GM10847 (cell line): Measurements from ENCODE around the gene ARMC9.

Source experiments
- POLR2A ChIP-seq: IDR thresholded peaks from 2 replicates; pipeline ENCODE4 v1.6.1; 2011; ENCODE audit not compliant: insufficient read length; ENCODE audit errors: extremely low read depth

The ARMC9 gene

DNA sequence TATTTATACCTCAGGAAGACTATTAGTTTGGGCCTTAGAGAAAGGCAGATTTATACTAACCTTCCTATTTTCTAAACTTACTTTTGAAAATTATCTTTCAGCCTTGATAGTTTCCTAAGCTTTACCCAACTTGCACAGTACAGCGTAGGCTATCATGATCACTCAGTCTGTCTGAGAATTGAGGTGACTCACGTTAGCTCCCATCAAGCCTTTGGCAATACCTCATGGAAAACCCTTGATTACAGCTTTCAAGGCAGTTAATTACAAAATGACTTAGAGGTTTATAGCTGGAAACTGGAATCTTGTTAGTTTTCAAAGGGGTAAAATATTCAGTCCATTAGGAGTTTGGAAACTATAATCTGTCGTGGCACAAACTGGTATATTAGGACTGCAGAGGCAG lies 26.4 kb upstream of the ARMC9 start:
- TF ChIP-seq POLR2A: no peak

- no peak for TF ChIP-seq POLR2A
Observed at GRCh38 chr2:231174211-231174651, 24.2 kb upstream of the ARMC9 start.

GRCh38 chr2:231176066-231176465 lies 22.4 kb upstream of the ARMC9 start:
- TF ChIP-seq POLR2A: no peak

DNA sequence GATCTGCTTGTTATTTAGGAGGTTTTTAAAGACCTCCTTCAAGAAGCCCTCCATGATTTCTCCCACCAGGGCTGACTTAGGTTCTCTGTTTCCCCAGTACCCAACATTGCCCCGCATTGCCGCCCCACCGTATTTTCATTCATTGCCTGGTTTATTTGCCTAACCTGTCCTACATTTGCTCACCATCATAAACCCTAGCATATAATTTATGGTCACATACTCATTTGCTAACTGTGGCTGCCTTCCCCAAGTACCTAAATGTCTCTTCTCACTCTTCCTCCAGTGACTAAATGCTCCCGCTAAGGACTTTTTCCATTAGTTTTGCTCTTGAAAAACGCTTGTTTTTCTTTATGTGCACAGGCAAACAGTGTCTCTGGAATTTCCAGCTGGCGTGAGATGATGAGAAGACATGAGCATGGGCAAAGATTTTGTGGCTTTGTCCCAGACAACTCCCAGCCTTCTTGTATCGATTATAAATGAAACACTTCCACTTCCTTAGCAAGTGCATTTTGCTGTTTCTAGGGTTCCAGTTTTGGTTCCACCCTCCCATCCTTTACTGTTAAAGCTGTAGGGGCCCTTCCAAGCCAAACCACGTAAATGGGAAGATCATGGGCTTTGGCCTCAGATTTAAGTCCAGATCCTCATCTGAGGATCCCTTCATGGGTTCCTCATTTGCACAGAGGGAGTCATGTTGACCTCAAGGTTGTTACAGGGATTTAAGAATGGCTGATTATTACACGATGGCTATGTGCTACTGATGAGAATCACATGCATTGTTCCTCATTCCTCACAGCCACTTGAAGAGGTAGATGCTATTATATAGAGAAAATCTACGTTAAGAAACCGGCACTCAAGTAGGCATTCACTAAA lies 21.0 kb upstream of the ARMC9 start:
- TF ChIP-seq POLR2A: no peak

- no peak for TF ChIP-seq POLR2A
Observed at GRCh38 chr2:231181860-231182512, 16.4 kb upstream of the ARMC9 start.

GRCh38 chr2:231182513-231182899 lies 15.9 kb upstream of the ARMC9 start:
- no peak for TF ChIP-seq POLR2A

- no peak for TF ChIP-seq POLR2A
Observed at GRCh38 chr2:231183851-231184250, 14.6 kb upstream of the ARMC9 start.

DNA sequence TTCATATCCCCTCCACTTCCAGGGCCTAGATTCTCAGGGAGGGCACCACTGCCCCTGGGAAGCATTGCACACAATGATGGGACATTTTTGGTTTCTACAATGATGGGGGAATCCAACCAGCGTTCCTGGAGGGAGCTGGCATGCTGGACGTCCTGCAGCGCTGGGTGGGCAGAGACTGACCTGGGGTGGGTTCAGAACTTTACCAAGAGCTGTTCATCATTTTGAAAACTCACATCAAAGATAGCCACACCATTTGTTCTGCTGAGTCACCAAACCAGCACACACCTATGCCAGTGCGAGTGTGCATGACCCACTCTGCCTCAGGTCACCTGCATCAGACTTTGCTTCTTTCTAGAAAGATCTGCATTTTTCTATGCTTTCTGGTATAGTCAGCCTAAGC lies 14.1 kb upstream of the ARMC9 start:
- no peak for TF ChIP-seq POLR2A

DNA sequence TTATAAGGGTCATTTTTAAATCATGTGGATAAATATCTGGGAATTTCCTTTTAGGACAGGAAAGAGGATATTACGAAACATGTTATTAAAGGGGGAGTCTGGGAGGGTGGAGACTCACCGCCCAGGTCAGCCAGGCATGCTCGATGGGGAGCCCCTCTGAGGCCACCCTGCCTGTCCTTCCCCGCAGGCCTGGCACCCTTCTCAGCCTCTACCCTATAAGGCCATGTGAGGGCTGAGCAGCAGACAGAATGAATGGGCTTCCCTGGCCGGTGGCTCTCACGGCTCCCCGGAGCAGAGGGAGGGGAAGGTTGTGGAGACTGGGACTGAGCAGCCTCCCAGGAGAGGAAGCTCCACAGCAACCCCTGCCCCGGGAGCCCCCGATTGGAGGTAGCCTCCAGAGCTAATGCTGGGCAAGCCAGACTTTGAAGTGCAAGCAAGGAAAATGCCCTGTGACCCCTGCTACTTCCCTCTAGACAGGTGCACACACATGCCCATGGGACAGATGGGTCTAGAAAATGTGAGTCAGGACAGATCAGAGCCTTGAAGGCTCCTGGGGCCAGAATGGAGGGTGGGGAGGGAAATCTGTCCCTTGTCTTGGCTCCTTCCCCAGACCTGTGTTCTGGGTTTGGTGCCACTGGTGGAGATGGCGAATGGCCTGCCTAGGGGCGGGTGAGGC lies 13.2 kb upstream of the ARMC9 start:
- no peak for TF ChIP-seq POLR2A

DNA sequence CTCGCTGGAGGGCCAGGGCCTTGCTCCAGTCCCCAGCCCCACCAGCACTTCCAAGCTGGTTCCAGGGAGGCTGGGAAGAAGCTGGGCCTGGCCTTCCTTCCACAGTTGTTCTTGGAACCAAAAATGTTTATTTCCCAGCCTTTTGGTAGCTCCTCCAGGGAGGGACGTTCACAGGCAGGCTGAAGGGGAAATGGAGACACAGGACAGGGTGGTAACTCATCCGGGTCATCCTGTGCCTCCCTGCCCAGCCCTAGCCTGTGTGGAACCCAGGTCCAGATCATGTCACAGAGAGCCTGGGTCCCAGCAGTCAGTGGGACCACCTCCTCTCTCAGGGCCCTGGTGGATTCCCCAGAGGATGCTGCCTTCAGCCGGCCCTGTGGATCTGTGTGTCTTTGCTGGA lies 12.5 kb upstream of the ARMC9 start:
- no peak for TF ChIP-seq POLR2A

- TF ChIP-seq POLR2A: no peak
Observed at GRCh38 chr2:231186325-231186724, 12.1 kb upstream of the ARMC9 start.

GRCh38 chr2:231187736-231188505 lies 10.5 kb upstream of the ARMC9 start:
- TF ChIP-seq POLR2A: no peak

DNA sequence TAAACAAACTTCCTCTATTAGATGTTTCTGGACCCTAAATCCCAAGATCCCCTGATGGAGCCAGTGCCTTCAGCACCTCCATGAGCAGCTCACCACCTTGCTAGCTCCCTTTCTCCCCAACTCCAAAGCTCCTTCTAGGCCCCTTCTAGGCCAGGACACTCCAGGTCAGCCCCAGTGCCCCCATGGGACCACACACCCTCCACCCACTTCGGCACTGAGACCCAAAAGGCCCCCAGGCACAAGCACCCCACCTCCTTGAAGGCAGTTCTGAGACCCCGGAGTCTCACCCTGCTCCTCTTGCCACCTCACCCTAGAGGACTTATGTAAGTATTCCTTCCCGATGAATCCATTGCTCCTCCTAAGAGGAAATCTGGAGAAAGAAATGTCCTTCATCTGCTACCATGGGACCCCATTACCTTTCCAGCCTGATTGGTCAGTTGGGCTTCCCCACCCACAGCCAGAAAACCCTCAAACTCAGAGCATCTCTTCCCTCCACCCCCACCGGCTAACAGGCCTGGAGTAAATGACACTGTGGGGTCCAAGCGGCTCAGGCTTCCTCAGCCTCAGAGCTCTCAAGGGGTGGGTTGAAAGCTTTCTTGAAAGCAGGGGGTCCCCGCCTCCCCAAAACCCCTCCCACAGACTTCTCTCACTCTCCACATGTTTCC lies 9.8 kb upstream of the ARMC9 start:
- no peak for TF ChIP-seq POLR2A

DNA sequence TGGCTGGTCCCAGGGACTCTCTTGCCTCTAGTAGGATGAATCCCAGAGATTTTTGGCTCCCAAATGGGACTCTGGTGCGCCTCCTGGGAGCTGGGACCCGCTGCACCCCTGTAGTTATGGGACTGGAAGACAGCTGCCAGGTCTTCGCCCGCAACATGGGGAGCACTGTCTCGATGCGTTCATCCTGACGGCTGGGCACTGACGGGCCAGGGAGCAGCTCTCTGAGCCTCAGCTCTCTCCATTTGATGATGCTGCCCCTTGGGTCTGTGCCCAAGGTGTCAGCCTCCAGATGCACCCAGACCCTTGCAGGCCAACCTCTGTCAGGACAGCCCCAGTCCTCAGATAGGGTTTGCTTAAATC lies 9.3 kb upstream of the ARMC9 start:
- TF ChIP-seq POLR2A: no peak
